Measurements from ENCODE around the gene BRD4.

Gene BRD4

DNA sequence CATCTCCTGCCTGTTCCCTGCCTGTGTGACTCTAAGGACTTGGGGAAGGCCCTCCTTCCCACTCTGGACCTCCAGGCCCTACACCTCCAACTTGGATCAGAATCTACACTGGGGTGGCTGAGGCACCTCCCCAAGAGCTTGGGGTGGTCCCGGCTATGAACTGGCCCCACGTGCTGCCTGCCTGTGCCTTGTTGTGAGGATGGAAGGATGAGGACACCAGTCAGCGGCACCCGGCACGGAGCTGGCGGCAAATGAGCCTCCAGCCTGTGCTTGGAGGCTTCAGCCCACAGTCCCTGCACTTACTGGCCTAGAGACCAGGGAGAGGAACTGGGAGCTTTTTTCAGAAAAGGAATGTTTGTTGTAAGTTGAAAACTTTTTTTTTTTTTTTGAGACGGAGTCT, 38.8 kb upstream of the BRD4 start:
- no peak for TF ChIP-seq RAD21 (IDR thresholded peaks at IDR 0.05; ENCODE audit: low read depth)
- no peak for TF ChIP-seq NFIC (IDR thresholded peaks at IDR 0.05)
- TF ChIP-seq CEBPB (IDR thresholded peaks at IDR 0.05), result no peak
- no peak for TF ChIP-seq USF1 (IDR thresholded peaks at IDR 0.05)
- TF ChIP-seq EP300 (IDR thresholded peaks at IDR 0.05; ENCODE audit: borderline replicate concordance), result no peak
- TF ChIP-seq TCF12 (IDR thresholded peaks at IDR 0.05; ENCODE audit: low read depth), result no peak
- no peak for TF ChIP-seq CREB1 (IDR thresholded peaks at IDR 0.05; ENCODE audit: low read depth)
- no peak for TF ChIP-seq EGR1 (IDR thresholded peaks at IDR 0.05)
- no peak for TF ChIP-seq ZBTB7A (IDR thresholded peaks at IDR 0.05; ENCODE audit: low read depth)

- TF ChIP-seq CEBPB (IDR thresholded peaks at IDR 0.05) (no peak), CREB1 (IDR thresholded peaks at IDR 0.05; ENCODE audit: low read depth) (no peak), REST (IDR thresholded peaks at IDR 0.05; ENCODE audit: low read depth) (no peak), EGR1 (IDR thresholded peaks at IDR 0.05) (no peak), MAX (IDR thresholded peaks at IDR 0.05) (no peak), FOXM1 (IDR thresholded peaks at IDR 0.05; ENCODE audit: borderline replicate concordance, low read depth) (no peak), TEAD4 (IDR thresholded peaks at IDR 0.05) (no peak), EP300 (IDR thresholded peaks at IDR 0.05; ENCODE audit: borderline replicate concordance) (no peak), ZBTB7A (IDR thresholded peaks at IDR 0.05; ENCODE audit: low read depth) (no peak), USF1 (IDR thresholded peaks at IDR 0.05) (no peak), YY1 (IDR thresholded peaks at IDR 0.05; ENCODE audit: low read depth) (no peak), RAD21 (IDR thresholded peaks at IDR 0.05; ENCODE audit: low read depth) (no peak), TAF1 (IDR thresholded peaks at IDR 0.05; ENCODE audit: low read depth) (no peak), NFIC (IDR thresholded peaks at IDR 0.05) (no peak), TCF12 (IDR thresholded peaks at IDR 0.05; ENCODE audit: low read depth) (no peak)
Observed at GRCh38 chr19:15369594-15369891, 37.2 kb upstream of the BRD4 start.

DNA sequence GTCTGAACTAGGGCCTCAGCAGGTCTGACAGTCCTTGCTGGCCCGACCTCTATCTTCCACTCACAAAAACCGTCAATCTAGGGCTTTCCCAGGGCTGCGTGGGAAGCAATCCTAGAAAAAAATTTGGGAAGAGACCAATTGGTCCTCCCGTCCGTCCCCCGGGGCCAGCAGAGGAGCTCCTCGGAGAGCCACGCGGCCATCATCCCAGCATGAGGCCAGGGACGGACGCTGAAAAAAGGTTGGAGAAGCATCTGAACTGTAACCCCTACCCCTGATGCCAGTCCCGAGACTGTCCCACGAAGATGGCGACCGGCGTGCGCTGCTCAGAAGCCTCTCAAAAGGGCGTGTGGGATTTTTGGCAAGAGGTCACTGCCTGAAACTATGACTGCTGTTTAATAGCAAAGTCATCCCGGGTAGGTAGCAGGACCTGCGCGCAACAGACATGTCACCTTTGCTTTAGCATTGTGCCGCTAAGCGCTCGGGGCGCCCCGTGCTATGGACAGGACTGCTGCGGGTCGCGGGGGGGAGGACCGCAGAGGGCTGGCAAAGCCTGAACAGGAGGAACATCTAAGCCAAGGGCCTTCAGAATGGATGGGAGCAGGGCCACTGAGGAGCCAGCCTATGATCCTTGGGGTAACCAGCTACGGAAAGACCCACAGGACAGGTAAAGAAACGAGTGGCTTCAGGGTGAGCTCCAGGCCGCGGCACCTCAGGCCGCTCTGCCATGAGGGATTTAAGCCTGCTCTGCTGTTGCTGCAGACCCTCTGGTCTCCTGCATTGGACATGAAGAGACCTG, 36.7 kb upstream of the BRD4 start:
- TF ChIP-seq REST (IDR thresholded peaks at IDR 0.05; ENCODE audit: low read depth), result no peak
- TF ChIP-seq EP300 (IDR thresholded peaks at IDR 0.05; ENCODE audit: borderline replicate concordance), result no peak
- no peak for TF ChIP-seq NFIC (IDR thresholded peaks at IDR 0.05)
- no peak for TF ChIP-seq MAX (IDR thresholded peaks at IDR 0.05)
- TF ChIP-seq YY1 (IDR thresholded peaks at IDR 0.05; ENCODE audit: low read depth), result no peak
- TF ChIP-seq TCF12 (IDR thresholded peaks at IDR 0.05; ENCODE audit: low read depth), result no peak
- TF ChIP-seq ZBTB7A (IDR thresholded peaks at IDR 0.05; ENCODE audit: low read depth), result no peak
- TF ChIP-seq USF1 (IDR thresholded peaks at IDR 0.05), result no peak
- TF ChIP-seq EGR1 (IDR thresholded peaks at IDR 0.05), result no peak
- TF ChIP-seq RAD21 (IDR thresholded peaks at IDR 0.05; ENCODE audit: low read depth), result no peak

DNA sequence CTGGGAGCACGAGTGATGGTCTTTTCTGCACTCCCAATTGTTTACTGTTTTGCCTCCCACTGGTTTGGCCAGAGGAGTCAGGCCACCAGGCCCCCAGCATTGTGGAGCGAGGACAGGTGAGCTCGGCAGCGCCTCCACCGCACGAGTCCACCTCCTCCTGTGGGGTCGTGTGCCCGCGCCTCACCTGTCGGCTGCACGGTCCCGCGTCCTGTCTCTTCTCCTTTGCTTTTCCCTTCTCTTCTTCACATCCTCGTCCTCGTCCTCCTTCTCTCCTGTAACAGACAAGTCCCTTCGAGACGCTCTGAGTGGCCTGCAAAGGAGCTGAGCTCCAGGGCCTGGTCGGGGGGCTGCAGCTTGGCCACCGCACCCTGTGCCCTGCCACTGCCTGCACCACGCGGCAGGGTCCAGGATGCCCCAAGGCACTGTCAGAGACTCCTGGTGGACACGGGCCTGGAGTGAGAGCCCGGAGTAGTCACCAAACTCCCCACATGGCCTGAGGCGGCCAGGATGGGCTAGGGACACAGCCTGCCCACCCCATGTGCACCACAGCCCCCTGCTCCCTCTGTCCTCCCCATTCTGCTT, 35.8 kb upstream of the BRD4 start:
- TF ChIP-seq MAX (IDR thresholded peaks at IDR 0.05) (no peak), EP300 (IDR thresholded peaks at IDR 0.05; ENCODE audit: borderline replicate concordance) (no peak)

DNA sequence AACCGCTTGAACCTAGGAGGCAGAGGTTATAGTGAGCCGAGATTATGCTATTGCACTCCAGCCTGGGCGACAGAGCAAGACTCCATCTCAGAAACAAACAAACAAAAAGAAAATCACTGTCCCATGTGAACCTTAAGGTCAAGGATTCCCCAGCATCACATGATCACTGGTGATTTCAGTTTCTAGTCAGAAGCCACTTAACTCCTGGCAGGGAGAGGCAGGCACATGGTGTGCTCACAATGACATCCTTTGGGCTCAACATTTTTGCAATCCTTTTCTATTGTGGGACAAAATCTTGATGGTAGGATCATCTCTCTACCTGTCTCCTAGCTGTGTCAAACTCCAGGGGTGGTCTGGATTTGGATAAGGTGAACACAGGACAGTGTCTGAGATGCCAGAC, 35.1 kb upstream of the BRD4 start:
- TF ChIP-seq YY1 (IDR thresholded peaks at IDR 0.05; ENCODE audit: low read depth) (no peak), REST (IDR thresholded peaks at IDR 0.05; ENCODE audit: low read depth) (no peak), TCF12 (IDR thresholded peaks at IDR 0.05; ENCODE audit: low read depth) (no peak), MAX (IDR thresholded peaks at IDR 0.05) (no peak)
